ENCODE results near the gene MRM1.

The MRM1 gene

GRCh38 chr17:36632916-36633771 is 31.8 kb downstream of the MRM1 start:
- DNase-seq: no peak

GRCh38 chr17:36640346-36640745 is 39.0 kb downstream of the MRM1 start:
- DNase-seq: no peak

DNA sequence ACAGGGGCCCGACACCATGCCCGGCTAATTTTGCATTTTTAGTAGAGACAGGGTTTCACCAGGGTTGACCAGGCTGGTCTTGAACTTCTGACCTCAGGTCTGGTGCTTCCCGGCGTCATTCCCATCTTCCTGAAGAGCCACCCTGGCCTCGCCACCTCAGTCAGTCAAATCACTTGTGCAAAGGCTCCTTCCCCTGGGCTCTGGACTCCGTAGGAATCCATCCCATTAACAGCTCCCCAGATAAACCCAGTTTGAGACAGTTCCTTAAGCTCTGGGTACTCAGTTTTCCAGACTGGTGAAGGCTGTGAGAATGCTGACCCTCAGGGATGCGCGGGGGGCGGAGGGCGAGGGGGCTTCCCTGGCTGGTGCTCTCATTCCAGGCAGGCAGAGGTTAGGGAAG is 39.5 kb downstream of the MRM1 start:
- no peak for DNase-seq

DNA sequence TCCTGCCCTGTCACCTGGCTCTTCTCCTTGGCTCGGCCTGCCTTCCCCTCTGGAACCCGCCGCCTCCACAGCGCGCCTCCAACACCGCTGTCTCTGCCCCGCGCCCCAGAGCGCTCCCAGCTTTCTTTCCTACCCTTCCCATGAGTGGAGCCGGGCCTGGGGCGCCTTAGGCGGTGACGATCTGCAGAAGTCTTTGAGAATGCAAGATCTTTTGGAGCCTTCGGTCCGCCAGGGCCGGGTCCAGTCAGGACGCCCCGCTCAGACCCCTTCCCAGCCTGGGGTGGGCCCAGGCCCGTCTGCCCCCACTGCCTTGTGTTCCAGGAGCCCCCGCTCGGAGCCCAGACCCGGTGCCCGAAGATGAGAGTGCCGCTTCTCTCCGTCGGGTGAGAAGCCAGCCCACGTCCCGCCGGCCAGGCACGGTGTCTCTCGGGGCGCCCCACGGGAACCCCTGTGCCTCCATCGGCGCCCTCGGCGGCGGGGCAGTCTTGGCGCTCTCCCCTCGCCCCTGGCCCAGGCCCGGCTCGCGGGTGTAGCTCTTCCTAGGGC is 40.0 kb downstream of the MRM1 start:
- DNase-seq: no peak

- no peak for DNase-seq
These were observed 40.8 kb downstream of the MRM1 start for GRCh38 chr17:36641877-36642845.

DNA sequence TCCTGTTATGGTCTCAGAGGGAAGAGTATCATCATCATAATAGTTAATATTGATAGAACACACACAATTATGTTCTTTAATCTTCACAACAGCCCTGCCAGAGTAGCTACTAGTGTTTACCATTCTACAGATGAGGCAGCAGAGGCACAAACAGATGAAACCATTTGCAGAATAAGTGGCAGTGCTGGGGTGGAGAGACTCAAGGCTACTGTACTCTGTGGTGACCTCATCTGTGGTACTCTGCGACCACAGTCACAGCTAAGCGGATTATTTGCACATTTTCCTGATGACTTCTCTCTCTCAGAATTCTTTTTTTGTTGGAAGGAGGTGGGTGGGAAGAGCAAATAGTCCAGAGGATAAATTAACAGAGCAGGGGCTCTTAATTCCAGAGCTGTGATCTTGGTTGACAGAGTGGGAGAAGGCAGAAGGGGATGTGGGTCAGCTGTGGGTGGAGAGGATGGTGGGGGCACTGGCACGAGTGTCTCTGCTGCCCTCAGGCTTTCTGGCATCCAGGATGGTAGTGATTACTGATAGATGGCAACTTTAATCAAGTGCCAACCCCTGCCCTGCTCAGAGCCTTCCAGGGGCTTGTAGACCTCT is 41.8 kb downstream of the MRM1 start:
- DNase-seq: no peak

DNA sequence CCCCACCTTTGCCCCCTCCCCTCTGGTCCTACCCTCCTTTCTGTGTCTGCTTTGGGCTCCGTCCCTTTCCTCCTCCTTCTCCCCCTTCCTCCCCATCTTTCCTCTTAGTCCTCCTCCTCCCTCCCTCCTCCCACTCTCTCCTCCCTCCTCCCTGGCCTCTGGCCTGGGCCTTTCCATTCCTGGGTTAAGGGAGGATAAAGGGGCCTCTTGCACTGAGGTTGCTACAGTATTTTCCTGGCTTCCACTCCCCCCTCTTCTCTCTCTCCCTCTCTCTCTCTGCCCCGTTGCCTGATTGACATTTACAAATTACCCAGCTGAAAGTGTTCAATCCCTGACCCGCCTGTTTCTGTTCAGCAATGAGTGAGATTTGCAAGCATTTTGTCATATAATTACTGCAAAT is 44.0 kb downstream of the MRM1 start:
- DNase-seq: no peak

DNA sequence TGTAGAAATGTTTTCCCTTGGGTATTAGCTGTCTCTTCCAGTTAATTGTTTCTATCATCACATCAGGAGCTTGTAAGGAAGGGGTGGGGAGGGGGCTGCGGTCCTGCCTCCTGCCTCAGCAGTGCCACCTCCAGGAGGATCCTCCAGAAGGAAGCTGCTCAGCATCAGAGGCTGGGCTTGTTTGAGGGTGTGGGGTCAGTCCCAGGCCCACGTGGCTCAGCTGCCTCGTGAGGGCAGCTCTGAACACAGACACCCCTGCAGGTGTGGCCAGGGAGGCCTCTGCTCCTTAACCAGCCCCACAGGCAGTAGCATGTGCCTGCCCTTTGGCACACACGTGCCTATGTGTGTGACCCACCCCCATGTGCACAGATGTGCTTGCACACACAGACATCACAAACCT is 46.3 kb downstream of the MRM1 start:
- no peak for DNase-seq

GRCh38 chr17:36650096-36650775 is 48.9 kb downstream of the MRM1 start:
- DNase-seq: no peak

DNA sequence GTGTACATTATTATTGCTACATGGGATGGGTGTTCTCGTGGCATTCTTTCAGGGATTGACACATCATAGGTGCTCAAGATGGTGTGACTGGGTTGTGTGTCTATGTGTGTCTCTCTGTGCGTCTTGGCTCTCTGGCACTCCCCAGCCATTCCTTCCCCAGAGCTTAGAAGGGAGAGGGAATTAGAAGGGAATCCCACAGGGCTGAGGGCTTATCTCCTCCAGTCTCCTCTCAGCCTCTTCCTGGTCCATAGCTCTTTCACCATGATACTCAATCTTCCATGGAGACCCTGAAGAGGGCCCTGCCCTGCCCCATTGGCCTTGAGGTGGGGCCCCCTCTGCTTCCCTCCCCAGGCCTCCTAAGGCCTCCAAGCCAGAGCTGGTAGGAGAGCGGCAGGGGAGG is 52.0 kb downstream of the MRM1 start:
- no peak for DNase-seq

DNA sequence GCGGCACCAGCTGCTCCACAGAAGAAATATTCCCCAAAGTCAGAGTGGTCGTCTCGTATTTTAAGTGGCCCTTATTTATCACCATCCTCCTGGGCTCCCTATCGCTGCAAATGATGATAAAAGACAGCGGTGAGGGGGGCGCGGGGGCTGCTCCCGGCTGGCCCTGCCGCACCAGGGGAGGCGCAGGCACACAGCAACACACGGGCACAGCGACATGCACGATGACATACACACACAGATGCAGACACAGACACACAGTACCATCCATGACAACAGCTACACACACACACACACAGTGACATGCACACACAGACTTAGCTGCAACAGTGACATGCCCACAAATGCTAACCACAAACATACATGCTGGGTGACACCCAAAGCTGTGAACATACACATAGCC is 52.5 kb downstream of the MRM1 start:
- DNase-seq: no peak

- DNase-seq: no peak
These were observed 54.3 kb downstream of the MRM1 start for GRCh38 chr17:36655726-36656125.

- no peak for DNase-seq
These were observed 56.0 kb downstream of the MRM1 start for GRCh38 chr17:36657390-36657762.

GRCh38 chr17:36657763-36658490 is 56.5 kb downstream of the MRM1 start:
- DNase-seq: no peak

Data from GOT3 (cell line).